M059J (cell line): ENCODE results near the gene SSBP3. TPM values are rescaled to one million over a fixed set of nuclear protein-coding genes. Genes with fewer than 3 reads are reported as not detected.

ENCODE experiments used
- DNase-seq: peaks from one replicate; pipeline ENCODE4 v3.0.0-alpha.2; 2012; ENCODE audit warnings: low read depth
- total RNA-seq: library from RNA; depleted of rRNA; stranded (reverse); fragments of >200 nt; shearing (Covaris generic); gene quantifications from 2 replicates; pipeline ENCODE4 v1.2.3, GENCODE V29; 2014; rRNA removed

The SSBP3 gene
- total RNA-seq, 1 experiment from 2014 or later = 18.8 TPM

DNA sequence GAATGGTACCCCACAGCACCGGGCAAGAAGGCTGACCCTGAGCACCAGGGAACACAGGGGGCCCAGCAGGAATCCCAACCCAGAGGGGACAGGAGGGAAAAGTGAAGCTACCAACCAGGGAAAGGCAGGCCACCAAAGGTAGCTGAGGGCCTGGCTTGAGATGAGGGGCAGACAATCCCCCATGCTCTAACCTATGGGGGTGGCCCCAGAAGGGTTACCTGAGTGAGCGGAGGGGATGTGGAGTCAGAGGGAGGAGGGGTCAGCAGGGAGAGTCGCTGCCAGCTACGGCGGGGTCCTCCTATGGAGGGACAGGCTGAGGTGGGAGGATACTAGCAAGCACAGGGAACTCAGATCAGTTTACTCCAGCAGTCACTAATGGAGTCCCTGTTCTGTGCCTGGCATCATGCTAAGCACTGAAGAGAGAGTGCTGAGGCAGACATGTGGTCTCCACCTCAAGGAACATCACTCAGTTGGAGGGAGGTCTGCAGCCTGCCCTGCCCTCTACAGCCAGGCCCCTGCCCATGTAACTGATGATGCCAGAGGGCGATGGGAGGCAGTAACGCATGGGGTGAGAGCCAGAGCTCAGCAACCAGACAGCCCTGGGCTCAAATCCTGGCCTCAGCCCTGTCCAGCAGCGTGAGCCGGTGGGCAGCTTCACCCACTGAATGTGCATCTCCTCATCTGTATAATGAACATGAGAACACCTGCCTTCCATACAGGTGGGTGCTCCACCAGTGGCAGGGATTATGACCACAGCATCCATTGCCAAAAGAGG lies 227.7 kb downstream of the SSBP3 start:
- DNase-seq = no peak

DNA sequence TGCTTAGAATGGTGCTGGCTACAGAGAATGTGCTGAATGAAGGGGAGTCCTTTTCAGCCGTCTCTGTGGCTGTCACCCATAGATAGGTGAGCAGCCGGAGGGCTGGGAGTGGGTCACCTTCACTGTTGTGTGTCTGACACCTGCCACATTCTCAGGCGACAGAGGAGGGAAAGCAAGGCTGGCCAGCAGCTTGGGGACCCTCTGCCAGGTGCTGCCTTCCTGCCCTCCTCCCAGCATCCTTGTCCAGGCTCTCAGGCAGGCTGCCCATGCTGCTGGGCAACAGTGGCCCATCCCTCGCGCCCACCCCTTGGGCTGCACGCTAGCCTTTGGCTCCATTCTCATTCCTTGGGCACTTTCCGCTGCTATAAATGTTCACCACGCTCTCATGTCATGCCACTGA lies 228.5 kb downstream of the SSBP3 start:
- no peak for DNase-seq

DNA sequence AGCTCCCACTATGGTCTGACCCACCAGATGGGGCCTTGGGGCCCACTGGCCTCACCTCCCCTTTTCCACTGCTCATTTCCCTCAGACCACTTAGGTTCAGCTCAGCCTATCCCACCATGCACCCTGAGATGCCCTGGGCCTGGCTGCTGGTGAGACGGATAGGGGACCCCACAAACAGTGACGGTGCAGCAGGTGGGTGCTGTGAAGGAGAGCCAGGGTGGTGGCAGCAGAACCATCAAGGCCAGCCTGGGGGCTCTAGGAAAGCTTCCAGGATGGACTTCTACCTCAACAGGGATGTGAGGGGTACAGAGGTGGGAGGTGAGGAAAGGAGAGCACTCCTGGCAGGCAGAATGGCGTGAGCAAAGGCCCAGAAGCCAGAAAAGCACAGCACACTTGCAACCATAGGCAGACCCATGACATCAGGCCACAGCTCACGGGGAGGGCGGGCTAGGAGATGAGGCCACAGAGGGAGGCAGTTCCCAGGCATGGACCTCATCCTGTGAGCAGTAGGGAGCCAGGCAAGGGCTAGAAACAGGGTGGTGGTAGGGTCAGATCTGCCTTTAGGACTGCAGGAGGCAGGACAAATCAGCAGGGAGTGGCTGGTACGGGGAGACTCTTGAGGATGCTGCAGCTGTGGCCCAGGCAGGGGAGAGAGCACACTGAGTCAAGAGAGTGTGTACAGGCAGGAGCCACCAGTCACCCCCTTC lies 229.4 kb downstream of the SSBP3 start:
- DNase-seq = no peak

Other genes with a start within 250 kb of the SSBP3 start
- 4.5 and 6.5 TPM in 2 replicates for gene CYB5RL, start 206.4 kb downstream of the SSBP3 start, total RNA-seq
- 156 and 184 TPM in 2 replicates for gene MRPL37, start 206.2 kb downstream of the SSBP3 start, total RNA-seq
- gene ACOT11, start 141.8 kb upstream of the SSBP3 start, total RNA-seq = 0.64 and 0.66 TPM in 2 replicates
- not detected in 2 replicates for gene FAM151A, start 217.1 kb upstream of the SSBP3 start, total RNA-seq
- not detected in 2 replicates for gene MROH7, start 235.4 kb upstream of the SSBP3 start, total RNA-seq